ENCODE results near the gene LPP.

The LPP gene

GRCh38 chr3:188568736-188569135, 414.8 kb downstream of the LPP start:
- DNase-seq (ENCODE audit: low read depth), result no peak
- no peak for TF ChIP-seq CTCF (IDR thresholded peaks at IDR 0.05; ENCODE audit: control insufficient read depth, insufficient read depth, low read depth, low read length, missing control alignments)
- H3K4me3 ChIP-seq (ENCODE audit: control insufficient read depth, low read depth, low read length), result no peak overlapping the region

GRCh38 chr3:188571531-188572095, 417.7 kb downstream of the LPP start:
- no peak for TF ChIP-seq CTCF (IDR thresholded peaks at IDR 0.05; ENCODE audit: control insufficient read depth, insufficient read depth, low read depth, low read length, missing control alignments)
- H3K4me3 ChIP-seq (ENCODE audit: control insufficient read depth, low read depth, low read length), result no peak overlapping the region
- no peak for DNase-seq (ENCODE audit: low read depth)

GRCh38 chr3:188573291-188573940, 419.5 kb downstream of the LPP start:
- TF ChIP-seq CTCF (IDR thresholded peaks at IDR 0.05; ENCODE audit: control insufficient read depth, insufficient read depth, low read depth, low read length, missing control alignments), result no peak
- no peak overlapping the region for H3K4me3 ChIP-seq (ENCODE audit: control insufficient read depth, low read depth, low read length)
- no peak for DNase-seq (ENCODE audit: low read depth)

- no peak for TF ChIP-seq CTCF (IDR thresholded peaks at IDR 0.05; ENCODE audit: control insufficient read depth, insufficient read depth, low read depth, low read length, missing control alignments)
- no peak for DNase-seq (ENCODE audit: low read depth)
- H3K4me3 ChIP-seq (ENCODE audit: control insufficient read depth, low read depth, low read length), result no peak overlapping the region
Observed at GRCh38 chr3:188573956-188574355, 420.0 kb downstream of the LPP start.

- no peak for TF ChIP-seq CTCF (IDR thresholded peaks at IDR 0.05; ENCODE audit: control insufficient read depth, insufficient read depth, low read depth, low read length, missing control alignments)
- H3K4me3 ChIP-seq (ENCODE audit: control insufficient read depth, low read depth, low read length), result no peak overlapping the region
- DNase-seq (ENCODE audit: low read depth), result no peak
Observed at GRCh38 chr3:188574885-188575284, 420.9 kb downstream of the LPP start.

- TF ChIP-seq CTCF (IDR thresholded peaks at IDR 0.05; ENCODE audit: control insufficient read depth, insufficient read depth, low read depth, low read length, missing control alignments), result no peak
- H3K4me3 ChIP-seq (ENCODE audit: control insufficient read depth, low read depth, low read length), result no peak overlapping the region
- no peak for DNase-seq (ENCODE audit: low read depth)
Observed at GRCh38 chr3:188575501-188575900, 421.5 kb downstream of the LPP start.

All from AG09309 (cell line).